C4-2B (cell line): ENCODE results near the gene PILRA.

Experiments
- ZFX ChIP-seq: fragments of 450-650 bp; IDR thresholded peaks from 2 replicates; pipeline ENCODE4 v1.6.1; 2017
- TF ChIP-seq, protein P1 (sequence below): fragments of 450-650 bp; conservative IDR thresholded peaks from 2 replicates; pipeline ENCODE4 v1.5.1; 2017; ENCODE audit warnings: mild to moderate bottlenecking

DNA sequence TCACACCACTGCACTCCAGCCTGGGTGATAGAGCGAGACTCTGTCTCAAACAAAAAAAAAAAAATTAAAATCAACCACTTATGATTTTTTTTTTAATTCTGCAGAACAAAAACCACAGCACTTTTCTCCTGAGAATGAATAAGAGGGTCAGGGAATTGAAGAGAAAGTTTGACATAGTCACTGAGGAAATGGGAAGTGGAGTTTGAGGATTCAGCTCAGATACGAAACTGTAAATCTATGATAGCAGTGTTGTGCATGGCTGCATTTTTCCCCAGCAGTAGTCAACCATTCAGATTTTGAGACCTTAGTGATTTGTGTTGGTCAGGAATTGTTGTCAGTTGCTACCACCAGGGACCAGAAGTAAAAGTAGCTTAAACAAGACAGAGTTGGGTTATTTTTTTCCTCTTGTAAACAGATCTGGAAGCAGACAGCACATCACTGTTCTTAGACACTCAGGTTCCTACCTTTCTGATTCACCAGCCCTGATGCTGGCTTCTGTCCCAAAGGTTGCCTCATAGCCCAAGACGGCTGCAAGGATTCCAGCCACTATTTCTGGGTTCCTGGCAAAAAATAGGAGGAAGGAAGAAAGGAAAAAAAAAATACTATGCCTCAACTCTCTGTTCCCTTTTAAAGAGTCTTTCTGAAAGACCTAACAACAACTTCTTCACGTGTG lies 20.1 kb downstream of the PILRA start:
- TF ChIP-seq, protein P1, sequence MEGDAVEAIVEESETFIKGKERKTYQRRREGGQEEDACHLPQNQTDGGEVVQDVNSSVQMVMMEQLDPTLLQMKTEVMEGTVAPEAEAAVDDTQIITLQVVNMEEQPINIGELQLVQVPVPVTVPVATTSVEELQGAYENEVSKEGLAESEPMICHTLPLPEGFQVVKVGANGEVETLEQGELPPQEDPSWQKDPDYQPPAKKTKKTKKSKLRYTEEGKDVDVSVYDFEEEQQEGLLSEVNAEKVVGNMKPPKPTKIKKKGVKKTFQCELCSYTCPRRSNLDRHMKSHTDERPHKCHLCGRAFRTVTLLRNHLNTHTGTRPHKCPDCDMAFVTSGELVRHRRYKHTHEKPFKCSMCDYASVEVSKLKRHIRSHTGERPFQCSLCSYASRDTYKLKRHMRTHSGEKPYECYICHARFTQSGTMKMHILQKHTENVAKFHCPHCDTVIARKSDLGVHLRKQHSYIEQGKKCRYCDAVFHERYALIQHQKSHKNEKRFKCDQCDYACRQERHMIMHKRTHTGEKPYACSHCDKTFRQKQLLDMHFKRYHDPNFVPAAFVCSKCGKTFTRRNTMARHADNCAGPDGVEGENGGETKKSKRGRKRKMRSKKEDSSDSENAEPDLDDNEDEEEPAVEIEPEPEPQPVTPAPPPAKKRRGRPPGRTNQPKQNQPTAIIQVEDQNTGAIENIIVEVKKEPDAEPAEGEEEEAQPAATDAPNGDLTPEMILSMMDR, result no peak
- TF ChIP-seq ZFX, result no peak
